Upper lobe of right lung (tissue), 1 donor: ENCODE measurements around the gene PCDHB13. TPM values are rescaled to one million over a fixed set of nuclear protein-coding genes. Genes with fewer than 3 reads are reported as not detected.
A peak's percentile ranks its signal among the peaks of the same experiment; 100 is the strongest.
"Not testable (repeated sequence)": the region's sequence is repeated elsewhere in the genome, so short reads cannot be mapped to it uniquely, and the experiment has no call there.

Experiments used
- ATAC-seq: fragments of 200-7000 bp; cut with Tn5 transposase; one replicate; pipeline ENCODE4 v1.9.1; 2020; ENCODE audit warnings: mild to moderate bottlenecking, moderate library complexity
- DNase-seq: peaks from one replicate; pipeline ENCODE4 v3.0.0-alpha.2; 2020
- H3K27ac ChIP-seq: fragments of 200-600 bp; one replicate; pipeline ENCODE4 v1.8.0; 2022
- H3K27me3 ChIP-seq: fragments of 200-600 bp; one replicate; pipeline ENCODE4 v1.8.0; 2022; ENCODE audit warnings: mild to moderate bottlenecking
- H3K36me3 ChIP-seq: fragments of 200-600 bp; one replicate; pipeline ENCODE4 v1.8.0; 2022
- H3K4me1 ChIP-seq: fragments of 200-600 bp; one replicate; pipeline ENCODE4 v1.8.0; 2022
- H3K4me3 ChIP-seq: fragments of 200-600 bp; one replicate; pipeline ENCODE4 v1.8.0; 2022; ENCODE audit warnings: mild to moderate bottlenecking
- H3K9me3 ChIP-seq: fragments of 200-600 bp; one replicate; pipeline ENCODE4 v1.8.0; 2022
- intact Hi-C: fragments of 100-400 bp; cut with DNase I; formaldehyde crosslinking; loops from one replicate; pipeline ENCODE4 v1.11.0; 2022
- total RNA-seq: library from RNA; stranded (reverse); fragmentation: NEBNext Ultra II Directional; extraction: Animal tissue kit (Norgen Biotek cat#: 25700); gene quantifications from one replicate; pipeline ENCODE4 v1.2.1, GENCODE V29; 2021
- TF ChIP-seq, protein P1 (sequence below): fragments of 200-600 bp; IDR thresholded peaks from one replicate; pipeline ENCODE4 v1.8.0; 2022; ENCODE audit warnings: antibody characterized with exemption
- donor health status: DM: no; HTN: yes; CAD: no; lungs with severe emphysema.

PCDHB13 gene
- total RNA-seq, 1 donor from 2014 or later: 3.2 TPM

DNA sequence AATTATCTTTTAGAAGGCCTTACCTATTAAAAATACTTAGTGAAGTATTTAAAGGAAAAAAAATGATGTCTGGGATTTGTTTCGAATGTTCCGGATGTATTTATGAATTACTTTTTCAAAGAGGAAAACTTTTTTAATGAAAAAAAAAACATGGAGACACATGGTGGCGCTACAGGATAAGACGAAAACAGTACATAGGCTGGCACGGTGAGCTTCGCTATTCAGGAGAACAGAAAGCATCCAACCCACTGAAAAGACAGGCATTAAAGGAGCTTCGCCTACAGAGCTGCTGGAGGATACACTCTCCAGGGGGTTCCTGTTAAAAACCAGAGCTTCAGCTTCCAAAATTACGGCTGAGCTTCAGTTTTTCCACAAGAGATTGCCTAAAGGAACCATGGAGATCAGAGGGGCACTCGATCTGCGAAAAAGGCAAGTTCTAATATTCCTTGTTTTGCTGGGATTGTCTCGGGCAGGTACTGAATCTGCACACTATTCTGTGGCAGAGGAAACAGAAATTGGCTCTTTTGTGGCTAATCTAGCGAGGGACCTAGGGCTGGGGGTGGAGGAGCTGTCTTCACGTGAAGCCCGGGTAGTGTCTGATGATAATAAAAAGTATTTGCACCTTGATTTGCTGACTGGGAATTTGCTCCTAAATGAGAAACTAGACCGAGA is 9.5 kb downstream of the PCDHB13 start, which contains the start of gene PCDHB14:
TSS of gene PCDHB14 (plus strand) at position 232 of the 672 bp plus-strand sequence. CDS start at position 395, 163 bp downstream.
- Histone ChIP-seq H3K4me3 (no peak within 1 kb of the TSS), H3K27me3 (no peaks in the 10 kb centered on the region), H3K36me3 (no peaks in the 10 kb centered on the region), H3K27ac (no peak within 1 kb of the TSS), H3K9me3 (peaks cover 9% of the 10 kb centered on the region), H3K4me1 (no peaks in the 10 kb centered on the region)
- ATAC-seq (no peak), DNase-seq (no peak)
- TF ChIP-seq, protein P1, sequence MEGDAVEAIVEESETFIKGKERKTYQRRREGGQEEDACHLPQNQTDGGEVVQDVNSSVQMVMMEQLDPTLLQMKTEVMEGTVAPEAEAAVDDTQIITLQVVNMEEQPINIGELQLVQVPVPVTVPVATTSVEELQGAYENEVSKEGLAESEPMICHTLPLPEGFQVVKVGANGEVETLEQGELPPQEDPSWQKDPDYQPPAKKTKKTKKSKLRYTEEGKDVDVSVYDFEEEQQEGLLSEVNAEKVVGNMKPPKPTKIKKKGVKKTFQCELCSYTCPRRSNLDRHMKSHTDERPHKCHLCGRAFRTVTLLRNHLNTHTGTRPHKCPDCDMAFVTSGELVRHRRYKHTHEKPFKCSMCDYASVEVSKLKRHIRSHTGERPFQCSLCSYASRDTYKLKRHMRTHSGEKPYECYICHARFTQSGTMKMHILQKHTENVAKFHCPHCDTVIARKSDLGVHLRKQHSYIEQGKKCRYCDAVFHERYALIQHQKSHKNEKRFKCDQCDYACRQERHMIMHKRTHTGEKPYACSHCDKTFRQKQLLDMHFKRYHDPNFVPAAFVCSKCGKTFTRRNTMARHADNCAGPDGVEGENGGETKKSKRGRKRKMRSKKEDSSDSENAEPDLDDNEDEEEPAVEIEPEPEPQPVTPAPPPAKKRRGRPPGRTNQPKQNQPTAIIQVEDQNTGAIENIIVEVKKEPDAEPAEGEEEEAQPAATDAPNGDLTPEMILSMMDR: no peak
- intact Hi-C loops: no loop called here

GRCh38 chr5:141224844-141225243 is 11.1 kb downstream of the PCDHB13 start:
- H3K36me3 ChIP-seq, intact Hi-C loops, ATAC-seq, DNase-seq, H3K27me3 ChIP-seq, H3K4me3 ChIP-seq, H3K27ac ChIP-seq, H3K4me1 ChIP-seq, H3K9me3 ChIP-seq: not testable (repeated sequence)

DNA sequence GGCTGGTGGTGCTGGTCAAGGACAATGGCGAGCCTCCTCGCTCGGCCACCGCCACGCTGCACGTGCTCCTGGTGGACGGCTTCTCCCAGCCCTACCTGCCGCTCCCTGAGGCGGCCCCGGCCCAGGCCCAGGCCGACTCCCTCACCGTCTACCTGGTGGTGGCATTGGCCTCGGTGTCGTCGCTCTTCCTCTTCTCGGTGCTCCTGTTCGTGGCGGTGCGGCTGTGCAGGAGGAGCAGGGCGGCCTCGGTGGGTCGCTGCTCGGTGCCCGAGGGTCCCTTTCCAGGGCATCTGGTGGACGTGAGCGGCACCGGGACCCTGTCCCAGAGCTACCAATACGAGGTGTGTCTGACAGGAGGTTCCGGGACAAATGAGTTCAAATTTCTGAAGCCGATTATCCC is 11.7 kb downstream of the PCDHB13 start:
- H3K9me3 ChIP-seq, H3K36me3 ChIP-seq, intact Hi-C loops, H3K27me3 ChIP-seq, H3K4me1 ChIP-seq, DNase-seq, H3K27ac ChIP-seq, H3K4me3 ChIP-seq, ATAC-seq: not testable (repeated sequence)

GRCh38 chr5:141234109-141234667 is 20.5 kb downstream of the PCDHB13 start:
- intact Hi-C loops: no loop called here
- no peaks in the 10 kb centered on the region for H3K4me1 ChIP-seq
- TF ChIP-seq, protein P1: peak; percentile 19
- peaks cover 46% of the 10 kb centered on the region for H3K9me3 ChIP-seq
- H3K27me3 ChIP-seq: no peaks in the 10 kb centered on the region
- no peak for ATAC-seq
- H3K27ac ChIP-seq: no peak overlapping the region
- peak overlapping the region; percentile 18 for H3K4me3 ChIP-seq
- DNase-seq: no peak
- H3K36me3 ChIP-seq: no peaks in the 10 kb centered on the region

DNA sequence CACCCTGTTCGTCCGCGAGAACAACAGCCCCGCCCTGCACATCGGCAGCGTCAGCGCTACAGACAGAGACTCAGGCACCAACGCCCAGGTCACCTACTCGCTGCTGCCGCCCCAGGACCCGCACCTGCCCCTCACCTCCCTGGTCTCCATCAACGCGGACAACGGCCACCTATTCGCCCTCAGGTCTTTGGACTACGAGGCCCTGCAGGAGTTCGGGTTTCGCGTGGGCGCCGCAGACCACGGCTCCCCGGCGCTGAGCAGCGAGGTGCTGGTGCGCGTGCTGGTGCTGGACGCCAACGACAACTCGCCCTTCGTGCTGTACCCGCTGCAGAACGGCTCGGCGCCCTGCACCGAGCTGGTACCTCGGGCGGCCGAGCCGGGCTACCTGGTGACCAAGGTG is 22.2 kb downstream of the PCDHB13 start:
- DNase-seq, H3K36me3 ChIP-seq, ATAC-seq, H3K4me3 ChIP-seq, H3K4me1 ChIP-seq, H3K27ac ChIP-seq, intact Hi-C loops, H3K27me3 ChIP-seq: not testable (repeated sequence)
- peaks cover 55% of the 10 kb centered on the region for H3K9me3 ChIP-seq

DNA sequence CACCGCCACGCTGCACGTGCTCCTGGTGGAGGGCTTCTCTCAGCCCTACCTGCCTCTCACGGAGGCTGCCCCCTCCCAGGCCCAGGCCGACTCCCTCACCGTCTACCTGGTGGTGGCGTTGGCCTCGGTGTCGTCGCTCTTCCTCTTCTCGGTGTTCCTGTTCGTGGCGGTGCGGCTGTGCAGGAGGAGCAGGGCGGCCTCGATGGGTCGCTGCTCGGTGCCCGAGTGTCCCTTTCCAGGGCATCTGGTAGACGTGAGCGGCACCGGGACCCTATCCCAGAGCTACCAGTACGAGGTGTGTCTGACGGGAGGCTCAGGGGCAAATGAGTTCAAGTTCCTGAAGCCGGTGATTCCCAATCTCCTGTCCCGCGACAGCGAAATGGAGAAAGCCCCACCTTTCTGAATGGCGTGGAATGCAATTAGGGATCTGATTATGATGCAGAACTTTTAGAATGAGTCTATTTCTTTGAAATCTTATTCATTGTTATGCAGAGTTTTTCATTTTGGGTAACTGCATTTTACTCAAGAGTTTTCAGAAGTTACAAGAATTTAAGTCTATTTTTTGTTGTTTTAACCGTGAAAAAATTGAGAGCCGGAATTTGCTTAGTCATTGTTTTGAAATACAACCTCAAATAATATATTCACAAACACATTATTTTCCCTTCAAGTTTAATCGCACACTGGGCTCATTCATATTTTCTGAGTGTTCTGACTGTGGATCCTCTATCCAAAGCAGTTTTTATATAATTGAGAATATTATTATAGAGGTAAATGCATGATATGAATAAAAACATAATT is 23.0 kb downstream of the PCDHB13 start:
- Histone ChIP-seq H3K9me3 (peaks cover 55% of the 10 kb centered on the region), H3K4me1 (no peaks in the 10 kb centered on the region), H3K27me3 (no peaks in the 10 kb centered on the region), H3K27ac (no peak overlapping the region), H3K4me3 (no peak overlapping the region), H3K36me3 (no peaks in the 10 kb centered on the region)
- intact Hi-C loops: no loop called here
- TF ChIP-seq, protein P1: no peak
- ATAC-seq (no peak), DNase-seq (no peak)

DNA sequence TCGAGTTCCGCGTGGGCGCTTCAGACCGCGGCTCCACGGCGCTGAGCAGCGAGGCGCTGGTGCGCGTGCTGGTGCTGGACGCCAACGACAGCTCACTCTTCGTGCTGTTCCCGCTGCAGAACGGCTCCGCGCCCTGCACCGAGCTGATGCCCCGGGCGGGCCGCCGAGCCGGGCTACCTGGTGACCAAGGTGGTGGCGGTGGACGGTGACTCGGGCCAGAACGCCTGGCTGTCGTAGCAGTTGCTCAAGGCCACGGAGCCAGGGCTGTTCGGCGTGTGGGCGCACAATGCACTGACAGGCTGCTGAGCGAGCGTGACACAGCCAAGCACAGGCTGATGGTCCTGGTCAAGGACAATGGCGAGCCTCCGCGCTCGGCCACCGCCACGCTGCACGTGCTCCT is 27.8 kb downstream of the PCDHB13 start:
- DNase-seq (no peak), ATAC-seq (no peak)
- Histone ChIP-seq H3K36me3 (no peaks in the 10 kb centered on the region), H3K4me1 (no peaks in the 10 kb centered on the region), H3K4me3 (no peak overlapping the region), H3K27me3 (no peaks in the 10 kb centered on the region), H3K27ac (no peak overlapping the region), H3K9me3 (peaks cover 74% of the 10 kb centered on the region)
- TF ChIP-seq, protein P1: no peak
- intact Hi-C loops: no loop called here
